ENCODE results near the gene TMEM234. TPM values are rescaled to one million over a fixed set of nuclear protein-coding genes. Genes with fewer than 3 reads are reported as not detected.
A peak's percentile ranks its signal among the peaks of the same experiment; 100 is the strongest.

TMEM234 gene
- total and polyA plus RNA-seq, 2 of the 13 experiments (the other 11 are each of a cell fraction or from before 2014, with no cell fraction given), result 6.1 to 9.0 TPM

GRCh38 chr1:32180186-32181060 lies 41.7 kb downstream of the TMEM234 start (continued):
- TF ChIP-seq ZBTB39 (CRISPR knock-in tag; IDR thresholded peaks at IDR 0.05) (0 out of 2 replicates have a peak, but pooled peaks have one; percentile 7), ZNF773 (CRISPR knock-in tag; IDR thresholded peaks at IDR 0.05; ENCODE audit: borderline replicate concordance) (0 out of 2 replicates have a peak, but pooled peaks have one; percentile 9), ZNF615 (CRISPR knock-in tag; IDR thresholded peaks at IDR 0.05; ENCODE audit: borderline replicate concordance) (no peak; the same call in 1 of the 2 replicates), ZNF44 (CRISPR knock-in tag; IDR thresholded peaks at IDR 0.05) (no peak; the same call in 1 of the 2 replicates), GLI4 (CRISPR knock-in tag; IDR thresholded peaks at IDR 0.05; ENCODE audit: borderline replicate concordance) (0 out of 2 replicates have a peak, but pooled peaks have one; percentile 57), GFI1 (CRISPR knock-in tag; IDR thresholded peaks at IDR 0.05; ENCODE audit: borderline replicate concordance) (peak; percentile 44; the same call in 1 of the 2 replicates), MAFG (CRISPR knock-in tag; IDR thresholded peaks at IDR 0.05) (no peak), ZNF558 (CRISPR knock-in tag; IDR thresholded peaks at IDR 0.05; ENCODE audit: borderline replicate concordance) (0 out of 2 replicates have a peak, but pooled peaks have one; percentile 6), POLR2AphosphoS5 (IDR thresholded peaks at IDR 0.05; ENCODE audit: low read depth, low read length) (no peak), NAIF1 (CRISPR knock-in tag; IDR thresholded peaks at IDR 0.05; ENCODE audit: borderline replicate concordance) (peak; percentile 33), NFE2 (CRISPR knock-in tag; IDR thresholded peaks at IDR 0.05) (no peak), REL (CRISPR knock-in tag; conservative IDR thresholded peaks at IDR 0.05) (no peak), ZNF17 (CRISPR knock-in tag; IDR thresholded peaks at IDR 0.05) (no peak), NFYB (CRISPR knock-in tag; IDR thresholded peaks at IDR 0.05) (no peak), KDM5A (IDR thresholded peaks at IDR 0.05; ENCODE audit: borderline replicate concordance, low read length) (peak; percentile 38; the same call in 1 of the 2 replicates), HNRNPLL (IDR thresholded peaks at IDR 0.05; ENCODE audit: low read depth, low read length, poor library complexity, severe bottlenecking) (peak; percentile 28), ELF1 (CRISPR knock-in tag; IDR thresholded peaks at IDR 0.05) (0 out of 2 replicates have a peak, but pooled peaks have one; percentile 14), CC2D1A (CRISPR knock-in tag; IDR thresholded peaks at IDR 0.05) (0 out of 2 replicates have a peak, but pooled peaks have one; percentile 47), RNF219 (CRISPR knock-in tag; IDR thresholded peaks at IDR 0.05) (peak; percentile 10; the same call in 1 of the 2 replicates), MED13 (CRISPR knock-in tag; IDR thresholded peaks at IDR 0.05) (no peak), NR2F2 (IDR thresholded peaks at IDR 0.05; ENCODE audit: borderline replicate concordance, low read depth) (peak; percentile 3; the same call in 1 of the 2 replicates), ZNF121 (CRISPR knock-in tag; IDR thresholded peaks at IDR 0.05) (peak; percentile 10; the same call in 1 of the 2 replicates)
